HL-60 (cell line): ENCODE results near the gene DHRSX.
"Not testable (repeated sequence)": the region's sequence is repeated elsewhere in the genome, so short reads cannot be mapped to it uniquely, and the experiment has no call there.

Experiments
- POLR2AphosphoS5 ChIP-seq: IDR thresholded peaks from 2 replicates; pipeline ENCODE4 v1.6.1; 2012; ENCODE audit warnings: low read depth
- REST ChIP-seq: IDR thresholded peaks from 2 replicates; pipeline ENCODE4 v1.6.1; 2012; ENCODE audit warnings: low read depth; ENCODE audit not compliant: insufficient replicate concordance

- TF ChIP-seq POLR2AphosphoS5, REST: not testable (repeated sequence)
These were observed 46.2 kb downstream of the DHRSX start for GRCh38 chrX:2454620-2455019.
